Stomach (tissue), 9 donors: ENCODE data around the gene ZIC1. TPM values are rescaled to one million over a fixed set of nuclear protein-coding genes. Genes with fewer than 3 reads are reported as not detected.

Source experiments
- DNase-seq, 2 donors: peaks; one replicate each; pipeline versions ENCODE4 v3.0.0 to v3.0.0-alpha.2; 2013 to 2019
- H3K27ac ChIP-seq, 5 donors: fragments of 200-600 bp in 4 of 5; sonication (generic) in 4 of 5; one replicate each; pipeline ENCODE4 v1.5.1; 2013 to 2019; ENCODE audit warnings: mild to moderate bottlenecking in 1 of 5, moderate library complexity in 1 of 5
- H3K27me3 ChIP-seq, 3 donors: fragments of 200-600 bp; sonication (generic); one replicate each; pipeline ENCODE4 v1.5.1; 2017 to 2019; ENCODE audit warnings: mixed run types in 1 of 3
- H3K36me3 ChIP-seq, 4 donors: fragments of 200-600 bp; sonication (generic); 1 replicate in 3 of 4; 2 replicates in 1 of 4; pipeline ENCODE4 v1.5.1; 2016 to 2019
- H3K4me1 ChIP-seq, 4 donors: fragments of 200-600 bp; sonication (generic); one replicate each; pipeline ENCODE4 v1.5.1; 2016 to 2019
- H3K4me3 ChIP-seq, 4 donors: fragments of 200-600 bp; sonication (generic) in 3 of 4; one replicate each; pipeline ENCODE4 v1.5.1; 2016 to 2019; ENCODE audit warnings: mild to moderate bottlenecking in 1 of 4
- H3K9me3 ChIP-seq, 4 donors: fragments of 200-600 bp; sonication (generic); one replicate each; pipeline ENCODE4 v1.5.1; 2016 to 2019
- CTCF ChIP-seq, 7 experiments: fragments of 450-650 bp in 4 of 7; fragments of 200-600 bp in 3 of 7; sonication (generic) in 3 of 7; IDR thresholded peaks; one replicate each; pipeline ENCODE4 v1.5.1; 2016 to 2019; ENCODE audit warnings: antibody characterized with exemption in 7 of 7, control low read depth in 2 of 7, mild to moderate bottlenecking in 1 of 7
- EP300 ChIP-seq: sonication (generic); formaldehyde crosslinking; IDR thresholded peaks from one replicate; pipeline ENCODE4 v1.6.1; 2017; ENCODE audit warnings: antibody characterized with exemption
- POLR2A ChIP-seq, 4 donors: fragments of 450-650 bp; IDR thresholded peaks; one replicate each; pipeline ENCODE4 v1.6.1; 2016; ENCODE audit warnings: antibody characterized with exemption in 4 of 4, control low read depth in 2 of 4, mild to moderate bottlenecking in 1 of 4, moderate library complexity in 1 of 4
- POLR2AphosphoS5 ChIP-seq, 3 donors: sonication (generic); formaldehyde crosslinking; IDR thresholded peaks; one replicate each; pipeline ENCODE4 v1.6.1; 2016; ENCODE audit warnings: antibody characterized with exemption in 3 of 3
- WGBS, 5 donors: extraction: QIAGEN DNeasy Blood & Tissue Kit in 3 of 5; methylation state at CpG; one replicate each; pipeline versions ENCODE4 v1.1.5 to v1.1.7; 2013 to 2018; 5-methylcytosine and 5-hydroxymethylcytosine counted together
- intact Hi-C: fragments of 100-400 bp; cut with DNase I; formaldehyde crosslinking; loops from one replicate; pipeline ENCODE4 v1.15.1; 2023; ENCODE audit warnings: low total_unique reads
- polyA plus RNA-seq, 3 donors: library from polyadenylated mRNA; stranded (reverse); fragments of 200-250 nt; gene quantifications; one replicate each; pipeline ENCODE4 v1.2.3, GENCODE V29; 2013
- total RNA-seq, 5 donors: library from RNA; depleted of rRNA; stranded (reverse); fragments of >200 nt; gene quantifications; one replicate each; pipeline versions ENCODE4 v1.1.0 to v1.2.3, GENCODE V29; 2014 to 2016
- donor health status: healthy with polysubstance abuse.
- donor health status: Bipolar disorder and iron deficiency.
- donor health status: healthy.

ZIC1 gene
- total and polyA plus RNA-seq, 8 donors = 0.76 TPM; not detected in 7

- WGBS, 5 donors = 9 to 11% (median 9%) methylated on average over 36 of the region's 36 CpGs
- no peak overlapping the region for H3K4me3 ChIP-seq
- DNase-seq = peak in 1 of 2 donors; percentile 36
- peaks cover 0 to 43% (median 19%) of the 10 kb centered on the region in 4 donors for H3K4me1 ChIP-seq
- no peaks in the 10 kb centered on the region for H3K36me3 ChIP-seq
- TF ChIP-seq POLR2AphosphoS5 (IDR thresholded peaks at IDR 0.05) (no peak), POLR2A (IDR thresholded peaks at IDR 0.05) (no peak)
- H3K9me3 ChIP-seq = peaks cover 0 to 41% (median 2%) of the 10 kb centered on the region in 4 donors
- no peak overlapping the region for H3K27ac ChIP-seq
- H3K27me3 ChIP-seq = peaks cover 34 to 99% (median 74%) of the 10 kb centered on the region in 3 donors
- intact Hi-C loops = no loop called here
Observed at GRCh38 chr3:147422601-147423536, 13.7 kb downstream of the ZIC1 start.

- H3K4me3 ChIP-seq = no peak overlapping the region
- H3K27ac ChIP-seq = no peak overlapping the region
- peaks cover 0 to 41% (median 2%) of the 10 kb centered on the region in 4 donors for H3K9me3 ChIP-seq
- 2 to 9% (median 7%) methylated on average over 3 of the region's 3 CpGs for WGBS, 5 donors
- intact Hi-C loops = no loop called here
- peaks cover 0 to 43% (median 19%) of the 10 kb centered on the region in 4 donors for H3K4me1 ChIP-seq
- no peak for DNase-seq
- no peak for TF ChIP-seq POLR2A (IDR thresholded peaks at IDR 0.05)
- no peak for TF ChIP-seq CTCF (IDR thresholded peaks at IDR 0.05)
- no peak for TF ChIP-seq POLR2AphosphoS5 (IDR thresholded peaks at IDR 0.05)
- no peak for TF ChIP-seq EP300
- H3K36me3 ChIP-seq = no peaks in the 10 kb centered on the region
- peaks cover 34 to 95% (median 72%) of the 10 kb centered on the region in 3 donors for H3K27me3 ChIP-seq
Observed at GRCh38 chr3:147423537-147423797, 14.3 kb downstream of the ZIC1 start.

GRCh38 chr3:147423798-147424580 is 14.8 kb downstream of the ZIC1 start:
- Histone ChIP-seq H3K27ac (no peak overlapping the region), H3K4me1 (peaks cover 0 to 39% (median 16%) of the 10 kb centered on the region in 4 donors), H3K27me3 (peaks cover 34 to 90% (median 67%) of the 10 kb centered on the region in 3 donors), H3K9me3 (peaks cover 0 to 40% (median 2%) of the 10 kb centered on the region in 4 donors), H3K36me3 (no peaks in the 10 kb centered on the region), H3K4me3 (no peak overlapping the region)
- intact Hi-C loops = no loop called here
- TF ChIP-seq CTCF (IDR thresholded peaks at IDR 0.05) (no peak), POLR2AphosphoS5 (IDR thresholded peaks at IDR 0.05) (no peak), POLR2A (IDR thresholded peaks at IDR 0.05) (no peak)
- 6 to 12% (median 8%) methylated on average over 30 to 33 of the region's 33 CpGs for WGBS, 5 donors
- peak in 1 of 2 donors; percentile 14 for DNase-seq

GRCh38 chr3:147424581-147425387 is 15.6 kb downstream of the ZIC1 start:
- Histone ChIP-seq H3K27me3 (peaks cover 34 to 82% (median 59%) of the 10 kb centered on the region in 3 donors), H3K4me1 (peaks cover 0 to 31% (median 8%) of the 10 kb centered on the region in 4 donors), H3K4me3 (no peak overlapping the region), H3K9me3 (peaks cover 0 to 32% (median 2%) of the 10 kb centered on the region in 4 donors), H3K36me3 (no peaks in the 10 kb centered on the region), H3K27ac (no peak overlapping the region)
- TF ChIP-seq POLR2AphosphoS5 (IDR thresholded peaks at IDR 0.05) (no peak), EP300 (no peak), POLR2A (IDR thresholded peaks at IDR 0.05) (no peak), CTCF (IDR thresholded peaks at IDR 0.05) (no peak)
- peak in 1 of 2 donors; percentile 2 for DNase-seq
- intact Hi-C loops = no loop called here
- 8 to 14% (median 10%) methylated on average over 14 of the region's 14 CpGs for WGBS, 5 donors
